ENCODE data around the gene CRYAB. TPM values are rescaled to one million over a fixed set of nuclear protein-coding genes. Genes with fewer than 3 reads are reported as not detected.

CRYAB gene
- total and polyA plus RNA-seq, 2 of the 4 experiments (the other 2 are of a cell fraction): 6.5 to 19.5 TPM

DNA sequence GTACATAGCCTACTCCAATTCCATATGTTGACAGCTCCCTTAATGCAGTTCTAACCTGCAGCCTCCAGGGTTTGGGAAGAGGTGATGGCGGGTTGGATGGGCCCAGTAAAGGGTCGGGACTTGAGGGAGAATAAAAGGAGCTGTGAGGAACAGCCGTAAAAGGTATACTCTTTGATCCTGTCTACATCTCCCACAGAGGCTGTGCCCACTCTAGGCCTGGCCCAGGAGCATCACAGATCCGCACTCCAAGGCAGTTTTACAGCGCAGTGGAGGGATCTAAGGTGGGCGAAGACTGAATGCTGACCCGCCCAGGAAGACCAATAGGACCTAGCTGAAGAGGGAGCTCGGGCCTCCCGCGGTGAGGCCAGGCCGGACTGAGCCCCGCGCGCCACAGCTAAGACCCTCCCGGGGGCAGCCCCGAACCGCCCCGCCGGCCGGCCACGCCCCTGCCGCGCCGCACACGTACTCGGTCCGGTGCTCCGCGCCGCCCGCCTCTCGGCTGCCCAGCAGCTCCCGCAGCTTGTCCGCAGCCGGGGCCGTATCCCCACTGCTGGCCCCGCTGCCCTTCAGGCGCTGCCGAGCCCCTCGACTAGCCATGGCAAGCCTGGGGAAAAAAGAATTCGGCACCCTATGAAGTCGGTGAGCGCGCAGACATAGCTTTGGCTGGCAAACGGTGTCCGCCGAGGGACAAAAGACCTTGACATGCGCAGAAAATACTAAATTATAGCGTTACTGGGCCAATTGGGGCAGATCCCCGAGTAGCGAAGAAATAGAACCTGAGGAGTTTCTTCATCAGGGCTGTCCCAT, 40.5 kb downstream of the CRYAB start, which contains the start of gene ALG9:
Gene ALG9 (minus strand): TSS at position 696 of the 807 bp plus-strand sequence. CDS start 99 bp downstream, at position 597.
- ATAC-seq (ENCODE audit: low read depth) (peak; percentile 99), DNase-seq (peak; percentile 82)
- peak within 1 kb of the TSS; percentile 94 for H3K4me3 ChIP-seq (ENCODE audit: insufficient read depth, low read depth, low read length)
- H3K36me3 ChIP-seq (ENCODE audit: control insufficient read depth, insufficient read depth, low read length): peaks cover 4% of the 10 kb centered on the region
- H3K4ac ChIP-seq (ENCODE audit: low read depth, low read length): peak within 1 kb of the TSS; percentile 85
- H2AFZ ChIP-seq (replicated peaks; ENCODE audit: low read length, poor library complexity): peak within 1 kb of the TSS; percentile 90
- H2BK5ac ChIP-seq (ENCODE audit: low read depth, low read length, poor library complexity, severe bottlenecking): peak within 1 kb of the TSS; percentile 93
- TF ChIP-seq POLR2A (IDR thresholded peaks at IDR 0.05; ENCODE audit: low read depth, low read length): peak; percentile 20; the same call in 1 of the 2 replicates
- TF ChIP-seq, protein P1, sequence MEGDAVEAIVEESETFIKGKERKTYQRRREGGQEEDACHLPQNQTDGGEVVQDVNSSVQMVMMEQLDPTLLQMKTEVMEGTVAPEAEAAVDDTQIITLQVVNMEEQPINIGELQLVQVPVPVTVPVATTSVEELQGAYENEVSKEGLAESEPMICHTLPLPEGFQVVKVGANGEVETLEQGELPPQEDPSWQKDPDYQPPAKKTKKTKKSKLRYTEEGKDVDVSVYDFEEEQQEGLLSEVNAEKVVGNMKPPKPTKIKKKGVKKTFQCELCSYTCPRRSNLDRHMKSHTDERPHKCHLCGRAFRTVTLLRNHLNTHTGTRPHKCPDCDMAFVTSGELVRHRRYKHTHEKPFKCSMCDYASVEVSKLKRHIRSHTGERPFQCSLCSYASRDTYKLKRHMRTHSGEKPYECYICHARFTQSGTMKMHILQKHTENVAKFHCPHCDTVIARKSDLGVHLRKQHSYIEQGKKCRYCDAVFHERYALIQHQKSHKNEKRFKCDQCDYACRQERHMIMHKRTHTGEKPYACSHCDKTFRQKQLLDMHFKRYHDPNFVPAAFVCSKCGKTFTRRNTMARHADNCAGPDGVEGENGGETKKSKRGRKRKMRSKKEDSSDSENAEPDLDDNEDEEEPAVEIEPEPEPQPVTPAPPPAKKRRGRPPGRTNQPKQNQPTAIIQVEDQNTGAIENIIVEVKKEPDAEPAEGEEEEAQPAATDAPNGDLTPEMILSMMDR (conservative IDR thresholded peaks at IDR 0.05; ENCODE audit: low read depth, low read length): peak; percentile 30; the same call in 1 of the 2 replicates
- no peak for TF ChIP-seq RAD21 (IDR thresholded peaks at IDR 0.05; ENCODE audit: low read length)
- TF ChIP-seq SMC3 (IDR thresholded peaks at IDR 0.05; ENCODE audit: low read depth, low read length): 0 out of 2 replicates have a peak, but pooled peaks have one; percentile 7
- no peak for TF ChIP-seq CHD1 (IDR thresholded peaks at IDR 0.05; ENCODE audit: low read depth, low read length)
- peak within 1 kb of the TSS; percentile 89 for H4K5ac ChIP-seq (ENCODE audit: low read depth, low read length)
- H3K9me1 ChIP-seq (ENCODE audit: insufficient read depth, low read length): peaks cover 4% of the 10 kb centered on the region; the same call in 1 of the 2 replicates
- H3K4me2 ChIP-seq (ENCODE audit: low read depth, low read length): peak within 1 kb of the TSS; percentile 91
- H4K20me1 ChIP-seq (ENCODE audit: insufficient read depth, low read length): no peaks in the 10 kb centered on the region
- peak within 1 kb of the TSS; percentile 89 to 91 for H4K8ac ChIP-seq (ENCODE audit: low read depth in 2 of 2, low read length in 2 of 2)
- ChIA-PET POLR2A (ENCODE audit: unreplicated experiment) (no interaction called here), CTCF (interaction anchor here (1.0 to 1.5 kb wide), 4 partner anchors 14 to 111 kb away, joined by 4 to 6 read pairs (median 5); no protein-coding TSS in a partner anchor)
- H2BK20ac ChIP-seq (ENCODE audit: low read depth, low read length): no peak within 1 kb of the TSS
- H3K23ac ChIP-seq (ENCODE audit: low read depth, low read length): peak within 1 kb of the TSS; percentile 50
- peak within 1 kb of the TSS; percentile 67 for H3K18ac ChIP-seq (ENCODE audit: low read depth, low read length)
- no peaks in the 10 kb centered on the region for H3K9me3 ChIP-seq (ENCODE audit: control insufficient read depth, insufficient read depth, low read length)
- peak within 1 kb of the TSS; percentile 88 for H4K91ac ChIP-seq (ENCODE audit: insufficient read depth, low read depth, low read length)
- H3K9ac ChIP-seq (ENCODE audit: low read depth, low read length): peak within 1 kb of the TSS; percentile 92
- peak within 1 kb of the TSS; percentile 97 for H3K27ac ChIP-seq (ENCODE audit: insufficient read depth, low read length)
- intact Hi-C loops (cut with micrococcal nuclease) (loop anchor here (2.0 to 10.0 kb wide), 2 partner anchors 126 to 354 kb away; partner anchors contain the start of gene PTS), dilution Hi-C loops (cut with HindIII; ENCODE audit: low sequenced_read_pairs, unreplicated experiment) (no loop called here), in situ Hi-C loops (cut with MboI; ENCODE audit: low sequenced_read_pairs) (no loop called here)
- no peak within 1 kb of the TSS for H2BK15ac ChIP-seq (ENCODE audit: low read depth, low read length)
- peak within 1 kb of the TSS; percentile 86 for H3K56ac ChIP-seq (ENCODE audit: extremely low read depth, insufficient read depth, low read length)
- peak within 1 kb of the TSS; percentile 91 for H3K14ac ChIP-seq (replicated peaks; ENCODE audit: low read depth, low read length)
- H2AK5ac ChIP-seq (ENCODE audit: low read depth, low read length): peak within 1 kb of the TSS; percentile 54; the same call in 1 of the 2 replicates
- peaks cover 2% of the 10 kb centered on the region for H3K4me1 ChIP-seq (ENCODE audit: control insufficient read depth, insufficient read depth, low read length)
- WGBS, 2 experiments (ENCODE audit: extremely low coverage in 2 of 2, insufficient read length in 1 of 2): 0% methylated on average over 23 of the region's 51 CpGs; no CpG with 5 or more reads in 1 of the 2 experiments
- peak within 1 kb of the TSS; percentile 85 for H2AK9ac ChIP-seq (replicated peaks; ENCODE audit: low read depth, low read length, poor library complexity)
- H2BK120ac ChIP-seq (ENCODE audit: low read depth, low read length): peak within 1 kb of the TSS; percentile 69
- H3K27me3 ChIP-seq (ENCODE audit: control insufficient read depth, insufficient read depth, low read length): no peaks in the 10 kb centered on the region
- peaks cover 3 to 19% of the 10 kb centered on the region in 2 experiments; a peak in 3 of 4 replicates for H3K79me1 ChIP-seq (ENCODE audit: low read depth in 1 of 2, low read length in 2 of 2)
- BruUV-seq (replicated peaks): TSS peak; percentile 62
